HCT116 (cell line): ENCODE data around the gene DUSP6. TPM values are rescaled to one million over a fixed set of nuclear protein-coding genes. Genes with fewer than 3 reads are reported as not detected.

Experiments used
- ATAC-seq: fragments of 200-7000 bp; cut with Tn5 transposase; 2 replicates; pipeline ENCODE4 v1.9.1; 2020; ENCODE audit warnings: mild to moderate bottlenecking, moderate library complexity
- BruUV-seq: library from RNA; stranded (reverse); fragments of 400-500 nt; replicated peaks from 2 replicates; lab custom pipeline; 2021; lab: Mats Ljungman, UMichigan
- CTCF ChIA-PET: fragments of 300-600 bp; sonication (Branson Sonifier 250); formaldehyde crosslinking; loops from one replicate; lab custom pipeline; 2021; ENCODE audit warnings: antibody characterized with exemption; lab: Charles Lee
- POLR2A ChIA-PET: fragments of 300-600, 350-600 bp; sonication (Branson Sonifier 250); formaldehyde crosslinking; loops from one replicate; lab custom pipeline; 2021; ENCODE audit warnings: antibody characterized with exemption; lab: Charles Lee
- RAD21 ChIA-PET, 2 experiments: fragments of 300-600 bp; sonication (Branson Sonifier 250); formaldehyde crosslinking; loops; one replicate each; lab custom pipeline; 2023; ENCODE audit warnings: low total read pairs in 2 of 2; ENCODE audit not compliant: uncharacterized antibody in 2 of 2, unreplicated experiment in 2 of 2, low non-redundant PET in 1 of 2; lab: Charles Lee
- DNase-seq: peaks from one replicate; pipeline ENCODE4 v3.0.0-alpha.2; 2010; ENCODE audit warnings: low read depth, low spot score
- H2AFZ ChIP-seq: fragments of 200-600 bp; shearing (Covaris generic), sonication (generic); 2 replicates; pipeline ENCODE4 v1.6.1; 2017; ENCODE audit warnings: low read depth, mixed run types, mixed read lengths, antibody characterized with exemption, low read length; ENCODE audit not compliant: poor library complexity, severe bottlenecking
- H3K27ac ChIP-seq: 2 replicates; pipeline ENCODE4 v1.5.1; 2012; ENCODE audit warnings: low read depth, low read length
- H3K27me3 ChIP-seq: fragments of 200-600 bp; sonication (generic); 2 replicates; pipeline ENCODE4 v1.6.1; 2016; ENCODE audit warnings: mixed run types, low read length, mixed read lengths; ENCODE audit not compliant: insufficient read depth
- H3K36me3 ChIP-seq, 2 experiments: fragments of 200-500 bp in 1 of 2; fragments of 200-600 bp in 1 of 2; sonication (Bioruptor generic) in 1 of 2; sonication (generic) in 1 of 2; 2 replicates each; pipeline versions ENCODE4 v1.5.1 to v1.6.1; 2014 to 2016; ENCODE audit warnings: low read length in 2 of 2, inconsistent platforms in 1 of 2, mixed read lengths in 1 of 2, mixed run types in 1 of 2; ENCODE audit not compliant: insufficient read depth in 2 of 2, control insufficient read depth in 1 of 2
- H3K4me1 ChIP-seq, 2 experiments: fragments of 200-600 bp in 1 of 2; sonication (generic) in 1 of 2; 2 replicates each; pipeline versions ENCODE4 v1.5.1 to v1.6.1; 2012 to 2017; ENCODE audit warnings: low read length in 2 of 2, inconsistent platforms in 1 of 2, mild to moderate bottlenecking in 1 of 2, mixed read lengths in 1 of 2, mixed run types in 1 of 2, moderate library complexity in 1 of 2; ENCODE audit not compliant: insufficient read depth in 2 of 2, control insufficient read depth in 1 of 2
- H3K4me2 ChIP-seq: fragments of 200-600 bp; sonication (generic); 2 replicates; pipeline ENCODE4 v1.6.1; 2017; ENCODE audit warnings: mixed run types, low read length, mixed read lengths
- H3K4me3 ChIP-seq, 2 experiments: fragments of 200-600 bp in 1 of 2; sonication (generic) in 1 of 2; replicated peaks in 1 of 2; 2 replicates each; pipeline ENCODE4 v1.5.1; 2011 to 2016; ENCODE audit warnings: low read length in 2 of 2, control low read depth in 1 of 2, low read depth in 1 of 2, mild to moderate bottlenecking in 1 of 2, mixed read lengths in 1 of 2, mixed run types in 1 of 2
- H3K79me2 ChIP-seq: fragments of 200-600 bp; sonication (generic); 2 replicates; pipeline ENCODE4 v1.6.1; 2017; ENCODE audit warnings: mild to moderate bottlenecking, mixed run types, low read length, moderate library complexity, mixed read lengths; ENCODE audit not compliant: insufficient read depth
- H3K9ac ChIP-seq: fragments of 200-600 bp; sonication (generic); 2 replicates; pipeline ENCODE4 v1.6.1; 2016; ENCODE audit warnings: low read length, mixed read lengths
- H3K9me2 ChIP-seq: fragments of 200-600 bp; sonication (generic), shearing (Covaris generic); 2 replicates; pipeline ENCODE4 v1.6.1; 2017; ENCODE audit warnings: mixed run types, mild to moderate bottlenecking, moderate library complexity; ENCODE audit not compliant: insufficient read depth
- H3K9me3 ChIP-seq, 2 experiments: fragments of 200-500 bp in 1 of 2; fragments of 200-600 bp in 1 of 2; sonication (Bioruptor generic) in 1 of 2; sonication (generic) in 1 of 2; 2 replicates each; pipeline ENCODE4 v1.6.1; 2014 to 2017; ENCODE audit warnings: low read length in 2 of 2, mixed read lengths in 2 of 2, inconsistent platforms in 1 of 2, low read depth in 1 of 2, mild to moderate bottlenecking in 1 of 2, mixed run types in 1 of 2, moderate library complexity in 1 of 2; ENCODE audit not compliant: control insufficient read depth in 1 of 2, insufficient read depth in 1 of 2
- H4K20me1 ChIP-seq: fragments of 200-600 bp; sonication (generic), shearing (Covaris generic); 2 replicates; pipeline ENCODE4 v1.6.1; 2017; ENCODE audit warnings: mixed run types, mild to moderate bottlenecking, moderate library complexity; ENCODE audit not compliant: insufficient read depth
- ATF3 ChIP-seq: IDR thresholded peaks from 2 replicates; pipeline ENCODE4 v1.6.1; 2012
- CBX3 ChIP-seq: IDR thresholded peaks from 2 replicates; pipeline ENCODE4 v1.6.1; 2012; ENCODE audit warnings: low read depth
- CEBPB ChIP-seq: IDR thresholded peaks from 2 replicates; pipeline ENCODE4 v1.6.1; 2012; ENCODE audit warnings: low read depth
- CTCF ChIP-seq, 3 experiments: fragments of 200-600 bp in 1 of 3; sonication (generic) in 1 of 3; IDR thresholded peaks in 2 of 3; conservative IDR thresholded peaks in 1 of 3; 2 replicates each; pipeline ENCODE4 v1.5.1; 2012 to 2017; ENCODE audit warnings: low read depth in 2 of 3, low read length in 2 of 3, antibody characterized with exemption in 1 of 3, borderline replicate concordance in 1 of 3, control low read depth in 1 of 3, mild to moderate bottlenecking in 1 of 3, mixed read lengths in 1 of 3, mixed run types in 1 of 3, moderate library complexity in 1 of 3; ENCODE audit not compliant: insufficient read depth in 1 of 3
- ELF1 ChIP-seq: IDR thresholded peaks from 2 replicates; pipeline ENCODE4 v1.6.1; 2012; ENCODE audit warnings: low read depth, borderline replicate concordance
- EZH2 ChIP-seq: fragments of 200-600 bp; sonication (generic); IDR thresholded peaks from 2 replicates; pipeline ENCODE4 v1.6.1; 2017; ENCODE audit warnings: antibody characterized with exemption, mixed run types
- EZH2phosphoT487 ChIP-seq: fragments of 200-600 bp; IDR thresholded peaks from 2 replicates; pipeline ENCODE4 v1.6.1; 2018; ENCODE audit warnings: antibody characterized with exemption, borderline replicate concordance
- FOSL1 ChIP-seq: IDR thresholded peaks from 2 replicates; pipeline ENCODE4 v1.6.1; 2012; ENCODE audit warnings: low read depth
- JUND ChIP-seq: IDR thresholded peaks from 2 replicates; pipeline ENCODE4 v1.6.1; 2012
- POLR2A ChIP-seq: IDR thresholded peaks from 2 replicates; pipeline ENCODE4 v1.7.0; 2011; ENCODE audit warnings: borderline replicate concordance; ENCODE audit not compliant: insufficient read depth, insufficient read length; ENCODE audit errors: extremely low read depth
- POLR2AphosphoS5 ChIP-seq: IDR thresholded peaks from 2 replicates; pipeline ENCODE4 v1.6.1; 2011; ENCODE audit warnings: mild to moderate bottlenecking, low read depth, low read length, moderate library complexity
- RAD21 ChIP-seq: IDR thresholded peaks from 2 replicates; pipeline ENCODE4 v1.6.1; 2012; ENCODE audit warnings: low read depth, mild to moderate bottlenecking
- SP1 ChIP-seq: IDR thresholded peaks from 2 replicates; pipeline ENCODE4 v1.6.1; 2012; ENCODE audit warnings: low read depth
- SRF ChIP-seq: IDR thresholded peaks from 2 replicates; pipeline ENCODE4 v1.6.1; 2012; ENCODE audit warnings: low read depth
- TCF7L2 ChIP-seq: IDR thresholded peaks from 2 replicates; pipeline ENCODE4 v1.7.0; 2011; ENCODE audit warnings: borderline replicate concordance, inconsistent platforms; ENCODE audit not compliant: insufficient read depth, insufficient read length; ENCODE audit errors: extremely low read depth
- YY1 ChIP-seq: IDR thresholded peaks from 2 replicates; pipeline ENCODE4 v1.6.1; 2011; ENCODE audit warnings: low read length, low read depth, moderate library complexity, mild to moderate bottlenecking; ENCODE audit not compliant: insufficient replicate concordance; ENCODE audit errors: extremely low read depth
- ZBTB33 ChIP-seq: IDR thresholded peaks from 2 replicates; pipeline ENCODE4 v1.6.1; 2011; ENCODE audit warnings: mild to moderate bottlenecking, low read length, moderate library complexity; ENCODE audit not compliant: insufficient replicate concordance; ENCODE audit errors: extremely low read depth
- intact Hi-C: fragments of 100-400 bp; cut with micrococcal nuclease; formaldehyde crosslinking; loops from 2 replicates; pipeline ENCODE4 v1.10.0; 2022
- total RNA-seq: library from RNA; stranded (reverse); gene quantifications from one replicate; pipeline ENCODE4 v1.2.1, GENCODE V29; 2021; ENCODE audit not compliant: unreplicated experiment
- TF ChIP-seq, protein P1 (sequence below): IDR thresholded peaks from 2 replicates; pipeline ENCODE4 v1.6.1; 2012; ENCODE audit warnings: low read depth
- TF ChIP-seq, protein P2 (sequence below): IDR thresholded peaks from 2 replicates; pipeline ENCODE4 v1.6.1; 2012

Gene DUSP6
- total RNA-seq, 1 experiment from 2014 or later, result 219 TPM

DNA sequence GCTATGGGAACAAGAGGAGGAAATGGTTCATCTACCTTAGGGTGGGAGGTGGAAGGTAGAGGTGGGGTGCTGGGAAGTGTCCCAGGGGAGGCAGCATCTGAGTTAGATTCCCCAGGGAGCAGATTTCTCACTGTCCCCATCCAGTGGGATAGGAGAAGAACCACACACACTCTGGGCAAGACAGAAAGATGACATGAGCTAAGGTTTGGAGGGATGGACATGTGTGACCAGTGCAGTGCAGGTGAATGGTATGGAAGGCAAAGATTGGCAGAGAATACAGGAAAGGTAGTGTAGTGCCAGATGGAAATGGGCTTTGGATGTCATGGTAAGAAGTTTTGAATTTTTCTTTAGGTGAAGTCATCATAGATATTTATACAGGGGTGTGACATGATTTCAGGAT lies 11.3 kb upstream of the DUSP6 start (continued):
- TF ChIP-seq, protein P1, sequence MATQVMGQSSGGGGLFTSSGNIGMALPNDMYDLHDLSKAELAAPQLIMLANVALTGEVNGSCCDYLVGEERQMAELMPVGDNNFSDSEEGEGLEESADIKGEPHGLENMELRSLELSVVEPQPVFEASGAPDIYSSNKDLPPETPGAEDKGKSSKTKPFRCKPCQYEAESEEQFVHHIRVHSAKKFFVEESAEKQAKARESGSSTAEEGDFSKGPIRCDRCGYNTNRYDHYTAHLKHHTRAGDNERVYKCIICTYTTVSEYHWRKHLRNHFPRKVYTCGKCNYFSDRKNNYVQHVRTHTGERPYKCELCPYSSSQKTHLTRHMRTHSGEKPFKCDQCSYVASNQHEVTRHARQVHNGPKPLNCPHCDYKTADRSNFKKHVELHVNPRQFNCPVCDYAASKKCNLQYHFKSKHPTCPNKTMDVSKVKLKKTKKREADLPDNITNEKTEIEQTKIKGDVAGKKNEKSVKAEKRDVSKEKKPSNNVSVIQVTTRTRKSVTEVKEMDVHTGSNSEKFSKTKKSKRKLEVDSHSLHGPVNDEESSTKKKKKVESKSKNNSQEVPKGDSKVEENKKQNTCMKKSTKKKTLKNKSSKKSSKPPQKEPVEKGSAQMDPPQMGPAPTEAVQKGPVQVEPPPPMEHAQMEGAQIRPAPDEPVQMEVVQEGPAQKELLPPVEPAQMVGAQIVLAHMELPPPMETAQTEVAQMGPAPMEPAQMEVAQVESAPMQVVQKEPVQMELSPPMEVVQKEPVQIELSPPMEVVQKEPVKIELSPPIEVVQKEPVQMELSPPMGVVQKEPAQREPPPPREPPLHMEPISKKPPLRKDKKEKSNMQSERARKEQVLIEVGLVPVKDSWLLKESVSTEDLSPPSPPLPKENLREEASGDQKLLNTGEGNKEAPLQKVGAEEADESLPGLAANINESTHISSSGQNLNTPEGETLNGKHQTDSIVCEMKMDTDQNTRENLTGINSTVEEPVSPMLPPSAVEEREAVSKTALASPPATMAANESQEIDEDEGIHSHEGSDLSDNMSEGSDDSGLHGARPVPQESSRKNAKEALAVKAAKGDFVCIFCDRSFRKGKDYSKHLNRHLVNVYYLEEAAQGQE, result no peak
- TF ChIP-seq SRF, result no peak
- no peak for TF ChIP-seq EZH2phosphoT487

- ATAC-seq, result no peak
- Histone ChIP-seq H3K4me3 (no peak overlapping the region), H3K9me2 (no peaks in the 10 kb centered on the region), H3K79me2 (no peaks in the 10 kb centered on the region), H2AFZ (no peak overlapping the region), H3K4me1 (no peaks in the 10 kb centered on the region; a peak in 1 of 4 replicates), H3K9ac (no peak overlapping the region), H3K27me3 (no peaks in the 10 kb centered on the region), H3K27ac (no peak overlapping the region), H3K36me3 (no peaks in the 10 kb centered on the region), H3K4me2 (no peak overlapping the region), H4K20me1 (no peaks in the 10 kb centered on the region), H3K9me3 (no peaks in the 10 kb centered on the region)
- intact Hi-C loops, result no loop called here
- POLR2A ChIA-PET, result interaction anchor here (3.2 kb wide), 1 partner anchor 10 kb away, joined by 17 read pairs; the partner anchor contains the start of gene DUSP6
- CTCF ChIA-PET, result no interaction called here
- no peak for DNase-seq
- BruUV-seq, result no TSS peak
- RAD21 ChIA-PET, result no interaction called here
- no peak for TF ChIP-seq SRF
- TF ChIP-seq ATF3, result no peak
- TF ChIP-seq FOSL1, result no peak
- TF ChIP-seq ELF1, result no peak
- TF ChIP-seq TCF7L2, result no peak
- TF ChIP-seq CEBPB, result no peak
- no peak for TF ChIP-seq RAD21
- no peak for TF ChIP-seq POLR2A
- TF ChIP-seq POLR2AphosphoS5, result no peak
- TF ChIP-seq EZH2, result no peak
- TF ChIP-seq SP1, result no peak
- no peak for TF ChIP-seq ZBTB33
- TF ChIP-seq YY1, result no peak
- TF ChIP-seq CBX3, result no peak
- TF ChIP-seq JUND, result no peak
- TF ChIP-seq, protein P2, sequence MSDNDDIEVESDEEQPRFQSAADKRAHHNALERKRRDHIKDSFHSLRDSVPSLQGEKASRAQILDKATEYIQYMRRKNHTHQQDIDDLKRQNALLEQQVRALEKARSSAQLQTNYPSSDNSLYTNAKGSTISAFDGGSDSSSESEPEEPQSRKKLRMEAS, result no peak
- no peak for TF ChIP-seq EZH2phosphoT487
- TF ChIP-seq CTCF (IDR thresholded peaks at IDR 0.05 in 2 of 3, conservative IDR thresholded peaks at IDR 0.05 in 1 of 3; ENCODE audit: borderline replicate concordance in 1 of 3, insufficient read depth in 1 of 3, low read depth in 2 of 3, low read length in 2 of 3), result no peak
Observed at GRCh38 chr12:89363084-89363483, 10.8 kb upstream of the DUSP6 start.
